RWPE2 (cell line): ENCODE data around the gene PCSK9.

Source experiments
- ATAC-seq: fragments of 200-7000 bp; cut with Tn5 transposase; 3 replicates; pipeline ENCODE4 v1.9.1; 2021; ENCODE audit warnings: low read depth
- DNase-seq: peaks from one replicate; pipeline ENCODE4 v3.0.0-alpha.2; 2020; ENCODE audit warnings: low spot score
- H3K27ac ChIP-seq: fragments of 450-650 bp; 2 replicates; pipeline ENCODE4 v1.5.1; 2017; ENCODE audit warnings: mild to moderate bottlenecking; ENCODE audit not compliant: poor library complexity, severe bottlenecking
- H3K27me3 ChIP-seq: fragments of 250-450 bp; sonication (Bioruptor Pico); 2 replicates; pipeline ENCODE4 v1.5.1; 2021; ENCODE audit warnings: mild to moderate bottlenecking, moderate library complexity; ENCODE audit not compliant: insufficient read depth, poor library complexity, severe bottlenecking
- H3K36me3 ChIP-seq: fragments of 250-450 bp; sonication (Bioruptor Pico); 2 replicates; pipeline ENCODE4 v1.5.1; 2020; ENCODE audit warnings: low read depth, mild to moderate bottlenecking, moderate library complexity
- H3K4me1 ChIP-seq: fragments of 250-450 bp; sonication (Bioruptor Pico); 2 replicates; pipeline ENCODE4 v1.5.1; 2021; ENCODE audit warnings: mild to moderate bottlenecking, moderate library complexity; ENCODE audit not compliant: insufficient read depth, poor library complexity, severe bottlenecking
- H3K4me3 ChIP-seq: fragments of 250-450 bp; sonication (Bioruptor Pico); 2 replicates; pipeline ENCODE4 v1.5.1; 2021; ENCODE audit warnings: mild to moderate bottlenecking, moderate library complexity; ENCODE audit not compliant: severe bottlenecking
- H3K9me3 ChIP-seq: fragments of 250-450 bp; sonication (Bioruptor Pico); 2 replicates; pipeline ENCODE4 v1.5.1; 2021; ENCODE audit warnings: mild to moderate bottlenecking, moderate library complexity; ENCODE audit not compliant: severe bottlenecking
- TF ChIP-seq, protein P1 (sequence below): fragments of 450-650 bp; IDR thresholded peaks from one replicate; pipeline ENCODE4 v1.5.1; 2017; ENCODE audit warnings: mild to moderate bottlenecking, moderate library complexity; ENCODE audit not compliant: poor library complexity, severe bottlenecking

The PCSK9 gene

GRCh38 chr1:55061706-55062321 lies 22.5 kb downstream of the PCSK9 start:
- Histone ChIP-seq H3K4me3 (no peak overlapping the region), H3K9me3 (no peaks in the 10 kb centered on the region), H3K27me3 (no peaks in the 10 kb centered on the region), H3K36me3 (peaks cover 89% of the 10 kb centered on the region), H3K4me1 (peaks cover 12% of the 10 kb centered on the region), H3K27ac (no peak overlapping the region)
- ATAC-seq = no peak
- DNase-seq = no peak
- TF ChIP-seq, protein P1, sequence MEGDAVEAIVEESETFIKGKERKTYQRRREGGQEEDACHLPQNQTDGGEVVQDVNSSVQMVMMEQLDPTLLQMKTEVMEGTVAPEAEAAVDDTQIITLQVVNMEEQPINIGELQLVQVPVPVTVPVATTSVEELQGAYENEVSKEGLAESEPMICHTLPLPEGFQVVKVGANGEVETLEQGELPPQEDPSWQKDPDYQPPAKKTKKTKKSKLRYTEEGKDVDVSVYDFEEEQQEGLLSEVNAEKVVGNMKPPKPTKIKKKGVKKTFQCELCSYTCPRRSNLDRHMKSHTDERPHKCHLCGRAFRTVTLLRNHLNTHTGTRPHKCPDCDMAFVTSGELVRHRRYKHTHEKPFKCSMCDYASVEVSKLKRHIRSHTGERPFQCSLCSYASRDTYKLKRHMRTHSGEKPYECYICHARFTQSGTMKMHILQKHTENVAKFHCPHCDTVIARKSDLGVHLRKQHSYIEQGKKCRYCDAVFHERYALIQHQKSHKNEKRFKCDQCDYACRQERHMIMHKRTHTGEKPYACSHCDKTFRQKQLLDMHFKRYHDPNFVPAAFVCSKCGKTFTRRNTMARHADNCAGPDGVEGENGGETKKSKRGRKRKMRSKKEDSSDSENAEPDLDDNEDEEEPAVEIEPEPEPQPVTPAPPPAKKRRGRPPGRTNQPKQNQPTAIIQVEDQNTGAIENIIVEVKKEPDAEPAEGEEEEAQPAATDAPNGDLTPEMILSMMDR = no peak

DNA sequence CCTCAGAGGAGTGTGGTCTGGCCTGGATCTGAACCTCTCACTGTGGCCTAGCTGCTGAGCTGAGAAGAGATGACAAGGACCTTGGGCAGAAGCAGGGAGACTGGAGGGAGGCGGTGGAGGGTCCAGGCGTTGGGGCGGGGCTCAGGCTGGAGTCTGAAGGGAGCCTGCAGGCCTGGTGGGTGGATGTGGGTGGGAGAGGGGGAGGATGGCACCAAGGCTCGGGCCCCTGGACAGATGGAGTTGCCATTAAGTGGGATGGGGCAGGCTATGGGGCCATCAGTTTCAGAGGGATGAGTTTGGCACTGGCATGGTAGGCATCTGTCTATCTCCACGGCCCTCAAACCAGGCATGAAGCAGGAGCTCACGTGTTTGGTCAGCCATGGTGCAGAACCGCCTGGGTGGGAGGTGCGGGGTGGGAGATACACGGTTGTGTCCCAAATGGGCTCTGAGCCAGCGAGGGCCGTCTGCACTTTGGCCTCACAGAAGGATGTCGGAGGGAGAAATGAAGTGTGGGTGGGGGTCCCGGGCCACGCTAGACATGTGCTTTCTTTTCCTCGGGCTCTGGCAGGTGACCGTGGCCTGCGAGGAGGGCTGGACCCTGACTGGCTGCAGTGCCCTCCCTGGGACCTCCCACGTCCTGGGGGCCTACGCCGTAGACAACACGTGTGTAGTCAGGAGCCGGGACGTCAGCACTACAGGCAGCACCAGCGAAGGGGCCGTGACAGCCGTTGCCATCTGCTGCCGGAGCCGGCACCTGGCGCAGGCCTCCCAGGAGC lies 23.6 kb downstream of the PCSK9 start:
- Histone ChIP-seq H3K36me3 (peaks cover 85% of the 10 kb centered on the region), H3K27me3 (no peaks in the 10 kb centered on the region)

DNA sequence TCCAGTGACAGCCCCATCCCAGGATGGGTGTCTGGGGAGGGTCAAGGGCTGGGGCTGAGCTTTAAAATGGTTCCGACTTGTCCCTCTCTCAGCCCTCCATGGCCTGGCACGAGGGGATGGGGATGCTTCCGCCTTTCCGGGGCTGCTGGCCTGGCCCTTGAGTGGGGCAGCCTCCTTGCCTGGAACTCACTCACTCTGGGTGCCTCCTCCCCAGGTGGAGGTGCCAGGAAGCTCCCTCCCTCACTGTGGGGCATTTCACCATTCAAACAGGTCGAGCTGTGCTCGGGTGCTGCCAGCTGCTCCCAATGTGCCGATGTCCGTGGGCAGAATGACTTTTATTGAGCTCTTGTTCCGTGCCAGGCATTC lies 24.2 kb downstream of the PCSK9 start:
- H3K36me3 ChIP-seq = peaks cover 86% of the 10 kb centered on the region
- H3K27me3 ChIP-seq = no peaks in the 10 kb centered on the region
- H3K9me3 ChIP-seq = no peaks in the 10 kb centered on the region
- TF ChIP-seq, protein P1 = no peak
- H3K27ac ChIP-seq = no peak overlapping the region
- peaks cover 12% of the 10 kb centered on the region for H3K4me1 ChIP-seq
- no peak overlapping the region for H3K4me3 ChIP-seq
- DNase-seq (no peak), ATAC-seq (no peak)

More for the DNA sequence above, 23.6 kb downstream of the PCSK9 start:
- no peak for ATAC-seq
- Histone ChIP-seq H3K27ac (no peak overlapping the region), H3K4me3 (no peak overlapping the region), H3K4me1 (peaks cover 12% of the 10 kb centered on the region), H3K9me3 (no peaks in the 10 kb centered on the region)
- no peak for DNase-seq
- TF ChIP-seq, protein P1 = no peak

DNA sequence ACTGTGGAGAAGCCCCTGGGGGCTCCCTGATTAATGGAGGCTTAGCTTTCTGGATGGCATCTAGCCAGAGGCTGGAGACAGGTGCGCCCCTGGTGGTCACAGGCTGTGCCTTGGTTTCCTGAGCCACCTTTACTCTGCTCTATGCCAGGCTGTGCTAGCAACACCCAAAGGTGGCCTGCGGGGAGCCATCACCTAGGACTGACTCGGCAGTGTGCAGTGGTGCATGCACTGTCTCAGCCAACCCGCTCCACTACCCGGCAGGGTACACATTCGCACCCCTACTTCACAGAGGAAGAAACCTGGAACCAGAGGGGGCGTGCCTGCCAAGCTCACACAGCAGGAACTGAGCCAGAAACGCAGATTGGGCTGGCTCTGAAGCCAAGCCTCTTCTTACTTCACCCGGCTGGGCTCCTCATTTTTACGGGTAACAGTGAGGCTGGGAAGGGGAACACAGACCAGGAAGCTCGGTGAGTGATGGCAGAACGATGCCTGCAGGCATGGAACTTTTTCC lies 24.8 kb downstream of the PCSK9 start:
- Histone ChIP-seq H3K9me3 (no peaks in the 10 kb centered on the region), H3K4me3 (no peak overlapping the region), H3K36me3 (peaks cover 86% of the 10 kb centered on the region), H3K27ac (no peak overlapping the region), H3K4me1 (peaks cover 9% of the 10 kb centered on the region), H3K27me3 (no peaks in the 10 kb centered on the region)
- no peak for DNase-seq
- ATAC-seq = peak; percentile 21; the same call in 1 of the 3 replicates
- TF ChIP-seq, protein P1 = peak; percentile 25

DNA sequence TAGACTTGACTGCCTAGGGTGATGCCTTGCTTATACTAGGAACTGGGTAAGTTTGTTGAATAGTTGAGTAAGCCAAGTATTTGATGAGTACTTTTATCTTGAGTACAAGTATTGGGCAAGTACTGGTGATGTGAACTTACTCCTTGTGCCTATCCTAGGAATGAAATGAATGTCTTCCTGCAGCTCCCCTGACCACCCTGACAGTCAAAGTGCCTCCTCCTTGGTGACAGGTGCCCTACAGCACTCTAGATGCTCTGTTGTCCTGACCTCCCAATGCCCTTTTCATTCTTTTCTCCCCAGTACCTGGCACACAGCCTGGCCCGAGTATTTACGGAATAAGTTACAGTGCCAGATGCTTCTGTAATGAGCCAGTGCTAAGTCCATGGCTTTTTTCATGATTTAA lies 25.5 kb downstream of the PCSK9 start:
- Histone ChIP-seq H3K27me3 (no peaks in the 10 kb centered on the region), H3K36me3 (peaks cover 80% of the 10 kb centered on the region), H3K4me1 (peaks cover 3% of the 10 kb centered on the region), H3K9me3 (no peaks in the 10 kb centered on the region), H3K27ac (no peak overlapping the region), H3K4me3 (no peak overlapping the region)
- TF ChIP-seq, protein P1 = no peak
- DNase-seq = no peak
- ATAC-seq = peak; percentile 27
